Loucy (cell line): Measurements from ENCODE around the gene MAFF.

Experiments used
- CTCF ChIP-seq: fragments of 200-600 bp; sonication (generic); conservative IDR thresholded peaks from 2 replicates; pipeline ENCODE4 v1.5.1; 2014; ENCODE audit warnings: mild to moderate bottlenecking, antibody characterized with exemption, low read length
- EZH2phosphoT487 ChIP-seq: fragments of 200-600 bp; IDR thresholded peaks from 2 replicates; pipeline ENCODE4 v1.6.1; 2018; ENCODE audit warnings: antibody characterized with exemption, mild to moderate bottlenecking, moderate library complexity, borderline replicate concordance

- TF ChIP-seq CTCF (no peak), EZH2phosphoT487 (no peak)
Observed at GRCh38 chr22:38249803-38250642, 48.2 kb downstream of the MAFF start.
